ENCODE data around the gene MPHOSPH9.

Gene MPHOSPH9

DNA sequence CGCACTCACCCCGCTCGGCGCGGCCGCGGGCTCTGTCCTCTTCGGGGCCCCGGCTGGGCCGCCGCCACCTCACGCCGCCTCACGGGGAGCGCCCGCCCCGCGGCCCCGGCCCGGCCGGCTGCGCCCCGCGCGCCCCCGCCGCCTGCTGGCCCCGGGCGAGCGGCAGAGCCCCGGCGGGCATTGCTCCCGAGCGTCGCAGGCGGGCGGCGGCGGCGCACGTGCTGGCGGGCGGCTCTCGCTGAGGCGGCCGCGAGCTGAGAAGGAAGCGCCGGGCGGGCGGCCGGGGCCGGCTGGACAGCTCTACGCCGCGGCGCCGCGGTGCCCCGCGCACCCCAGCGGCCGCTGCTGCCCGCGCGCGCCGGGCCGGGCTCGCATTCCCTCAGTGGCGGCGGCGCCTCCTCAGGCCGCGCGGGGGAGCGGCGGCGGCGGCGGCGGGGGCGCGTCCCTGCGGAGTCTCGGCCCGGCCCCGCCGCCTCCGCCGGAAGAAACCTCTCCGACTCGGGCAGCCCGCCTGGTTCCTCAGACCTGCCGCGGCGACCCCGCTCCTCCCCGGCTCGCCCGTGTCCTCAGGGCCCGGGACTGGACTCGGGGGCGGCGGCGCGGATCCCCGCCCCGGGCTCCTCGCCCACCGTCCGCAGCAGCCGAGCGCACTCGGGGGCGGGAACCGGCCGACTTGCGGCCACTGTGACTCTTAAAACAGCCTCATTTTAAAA, 82.0 kb downstream of the MPHOSPH9 start, which contains the start of gene PITPNM2:
Gene PITPNM2, minus strand, starts transcription at position 347 of the 713 bp plus-strand sequence. CDS start 116,500 bp downstream, outside the sequence.
- Histone ChIP-seq H3K27me3 (ENCODE audit: insufficient read depth, insufficient read length) (peaks cover 26% of the 10 kb centered on the region), H3K9ac (ENCODE audit: insufficient read length, low read depth) (peak within 1 kb of the TSS; percentile 88), H3K36me3 (ENCODE audit: insufficient read depth, insufficient read length, low read length) (peaks cover 20% of the 10 kb centered on the region), H3K9me3 (ENCODE audit: insufficient read depth, low read length) (no peaks in the 10 kb centered on the region), H3K4me1 (ENCODE audit: insufficient read depth, insufficient read length) (peaks cover 18% of the 10 kb centered on the region), H3K4me3 (ENCODE audit: insufficient read length, low read depth) (peak within 1 kb of the TSS; percentile 55)
- TF ChIP-seq ZNF274 (IDR thresholded peaks at IDR 0.05; ENCODE audit: low read depth, low read length): no peak
- no peak for TF ChIP-seq SUZ12 (IDR thresholded peaks at IDR 0.05; ENCODE audit: extremely low read depth, insufficient read depth, insufficient read length)
- TF ChIP-seq YY1 (IDR thresholded peaks at IDR 0.05; ENCODE audit: insufficient read depth, insufficient read length): no peak
- DNase-seq (ENCODE audit: low read depth, low spot score): no peak

DNA sequence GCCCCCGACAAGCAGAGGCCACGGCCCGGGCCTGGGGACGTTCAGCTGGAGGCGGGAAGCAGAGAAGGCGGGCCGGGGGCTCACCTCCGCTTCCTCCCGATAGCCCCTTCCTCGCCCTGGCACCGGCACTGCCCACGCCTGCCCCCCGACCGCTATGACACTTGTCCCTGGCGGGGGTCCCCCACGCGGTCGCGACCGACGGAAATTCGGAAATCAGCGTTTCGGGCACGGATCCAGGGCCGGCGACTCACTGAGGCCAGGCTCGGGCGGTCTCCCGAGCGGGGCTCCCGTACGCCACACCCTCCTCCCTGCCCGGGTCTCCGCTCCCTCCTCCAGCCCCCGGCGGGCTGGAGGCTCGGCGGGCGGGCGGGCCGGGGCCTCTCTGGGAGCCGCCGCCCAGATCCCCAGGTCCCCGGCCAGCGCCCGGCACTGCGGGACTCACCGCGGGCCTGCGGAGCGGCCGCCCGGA, 82.6 kb downstream of the MPHOSPH9 start:
- H3K27me3 ChIP-seq (ENCODE audit: insufficient read depth, insufficient read length): peaks cover 26% of the 10 kb centered on the region
- TF ChIP-seq SUZ12 (IDR thresholded peaks at IDR 0.05; ENCODE audit: extremely low read depth, insufficient read depth, insufficient read length) (no peak), YY1 (IDR thresholded peaks at IDR 0.05; ENCODE audit: insufficient read depth, insufficient read length) (no peak), ZNF274 (IDR thresholded peaks at IDR 0.05; ENCODE audit: low read depth, low read length) (no peak)
- DNase-seq (ENCODE audit: low read depth, low spot score): no peak
- H3K4me3 ChIP-seq (ENCODE audit: insufficient read length, low read depth): peak overlapping the region; percentile 55
- peaks cover 15% of the 10 kb centered on the region for H3K36me3 ChIP-seq (ENCODE audit: insufficient read depth, insufficient read length, low read length)
- H3K4me1 ChIP-seq (ENCODE audit: insufficient read depth, insufficient read length): peaks cover 18% of the 10 kb centered on the region
- H3K9me3 ChIP-seq (ENCODE audit: insufficient read depth, low read length): no peaks in the 10 kb centered on the region
- peak overlapping the region; percentile 88 for H3K9ac ChIP-seq (ENCODE audit: insufficient read length, low read depth)

GRCh38 chr12:123149501-123150274, 83.3 kb downstream of the MPHOSPH9 start:
- H3K9ac ChIP-seq (ENCODE audit: insufficient read length, low read depth): peak overlapping the region; percentile 88
- no peaks in the 10 kb centered on the region for H3K9me3 ChIP-seq (ENCODE audit: insufficient read depth, low read length)
- DNase-seq (ENCODE audit: low read depth, low spot score): no peak

DNA sequence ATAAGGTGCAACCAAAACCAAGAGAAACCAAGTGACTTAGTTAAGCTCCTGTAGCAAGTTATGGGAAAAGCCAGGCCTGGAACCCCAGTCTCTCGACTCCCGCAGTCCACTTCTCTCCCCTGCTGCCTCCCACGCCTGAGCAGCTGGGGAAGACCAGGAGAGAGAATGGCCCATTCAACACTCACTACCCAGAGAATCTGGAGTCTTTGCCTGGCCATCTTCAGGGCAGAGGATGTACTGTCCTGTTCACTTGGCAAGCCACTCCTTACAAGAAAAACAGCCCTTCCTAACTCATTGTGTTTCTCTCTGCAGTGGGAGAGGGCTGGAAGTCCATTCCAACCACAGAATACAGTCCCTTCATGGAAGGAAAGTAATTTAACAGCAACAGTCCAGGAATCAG, 83.9 kb downstream of the MPHOSPH9 start:
- peaks cover 18% of the 10 kb centered on the region for H3K4me1 ChIP-seq (ENCODE audit: insufficient read depth, insufficient read length)
- H3K9me3 ChIP-seq (ENCODE audit: insufficient read depth, low read length): no peaks in the 10 kb centered on the region
- peaks cover 26% of the 10 kb centered on the region for H3K27me3 ChIP-seq (ENCODE audit: insufficient read depth, insufficient read length)
- TF ChIP-seq YY1 (IDR thresholded peaks at IDR 0.05; ENCODE audit: insufficient read depth, insufficient read length): no peak
- TF ChIP-seq ZNF274 (IDR thresholded peaks at IDR 0.05; ENCODE audit: low read depth, low read length): no peak
- no peak for TF ChIP-seq SUZ12 (IDR thresholded peaks at IDR 0.05; ENCODE audit: extremely low read depth, insufficient read depth, insufficient read length)
- H3K36me3 ChIP-seq (ENCODE audit: insufficient read depth, insufficient read length, low read length): peaks cover 8% of the 10 kb centered on the region
- H3K9ac ChIP-seq (ENCODE audit: insufficient read length, low read depth): no peak overlapping the region
- no peak overlapping the region for H3K4me3 ChIP-seq (ENCODE audit: insufficient read length, low read depth)
- DNase-seq (ENCODE audit: low read depth, low spot score): no peak

More at GRCh38 chr12:123149501-123150274, 83.3 kb downstream of the MPHOSPH9 start:
- H3K4me1 ChIP-seq (ENCODE audit: insufficient read depth, insufficient read length): peaks cover 18% of the 10 kb centered on the region
- peaks cover 26% of the 10 kb centered on the region for H3K27me3 ChIP-seq (ENCODE audit: insufficient read depth, insufficient read length)
- peak overlapping the region; percentile 55 for H3K4me3 ChIP-seq (ENCODE audit: insufficient read length, low read depth)
- no peak for TF ChIP-seq ZNF274 (IDR thresholded peaks at IDR 0.05; ENCODE audit: low read depth, low read length)
- no peak for TF ChIP-seq SUZ12 (IDR thresholded peaks at IDR 0.05; ENCODE audit: extremely low read depth, insufficient read depth, insufficient read length)
- TF ChIP-seq YY1 (IDR thresholded peaks at IDR 0.05; ENCODE audit: insufficient read depth, insufficient read length): no peak
- peaks cover 10% of the 10 kb centered on the region for H3K36me3 ChIP-seq (ENCODE audit: insufficient read depth, insufficient read length, low read length)

GRCh38 chr12:123148655-123149054, 84.3 kb downstream of the MPHOSPH9 start:
- TF ChIP-seq SUZ12 (IDR thresholded peaks at IDR 0.05; ENCODE audit: extremely low read depth, insufficient read depth, insufficient read length): no peak
- TF ChIP-seq YY1 (IDR thresholded peaks at IDR 0.05; ENCODE audit: insufficient read depth, insufficient read length): no peak
- TF ChIP-seq ZNF274 (IDR thresholded peaks at IDR 0.05; ENCODE audit: low read depth, low read length): no peak
- H3K4me1 ChIP-seq (ENCODE audit: insufficient read depth, insufficient read length): peaks cover 18% of the 10 kb centered on the region
- no peaks in the 10 kb centered on the region for H3K9me3 ChIP-seq (ENCODE audit: insufficient read depth, low read length)
- peaks cover 8% of the 10 kb centered on the region for H3K36me3 ChIP-seq (ENCODE audit: insufficient read depth, insufficient read length, low read length)
- H3K9ac ChIP-seq (ENCODE audit: insufficient read length, low read depth): no peak overlapping the region
- DNase-seq (ENCODE audit: low read depth, low spot score): no peak
- peaks cover 26% of the 10 kb centered on the region for H3K27me3 ChIP-seq (ENCODE audit: insufficient read depth, insufficient read length)
- H3K4me3 ChIP-seq (ENCODE audit: insufficient read length, low read depth): no peak overlapping the region

- Histone ChIP-seq H3K9me3 (ENCODE audit: insufficient read depth, low read length) (no peaks in the 10 kb centered on the region), H3K9ac (ENCODE audit: insufficient read length, low read depth) (no peak overlapping the region), H3K36me3 (ENCODE audit: insufficient read depth, insufficient read length, low read length) (peaks cover 8% of the 10 kb centered on the region), H3K4me1 (ENCODE audit: insufficient read depth, insufficient read length) (peaks cover 15% of the 10 kb centered on the region), H3K4me3 (ENCODE audit: insufficient read length, low read depth) (no peak overlapping the region), H3K27me3 (ENCODE audit: insufficient read depth, insufficient read length) (peaks cover 26% of the 10 kb centered on the region)
- TF ChIP-seq ZNF274 (IDR thresholded peaks at IDR 0.05; ENCODE audit: low read depth, low read length) (no peak), SUZ12 (IDR thresholded peaks at IDR 0.05; ENCODE audit: extremely low read depth, insufficient read depth, insufficient read length) (no peak), YY1 (IDR thresholded peaks at IDR 0.05; ENCODE audit: insufficient read depth, insufficient read length) (no peak)
- DNase-seq (ENCODE audit: low read depth, low spot score): no peak
These were observed 84.7 kb downstream of the MPHOSPH9 start for GRCh38 chr12:123148223-123148622.

GRCh38 chr12:123145211-123145610, 87.7 kb downstream of the MPHOSPH9 start:
- Histone ChIP-seq H3K4me1 (ENCODE audit: insufficient read depth, insufficient read length) (peaks cover 21% of the 10 kb centered on the region), H3K9ac (ENCODE audit: insufficient read length, low read depth) (no peak overlapping the region)
- DNase-seq (ENCODE audit: low read depth, low spot score): no peak

More at GRCh38 chr12:123145211-123145610, 87.7 kb downstream of the MPHOSPH9 start:
- H3K36me3 ChIP-seq (ENCODE audit: insufficient read depth, insufficient read length, low read length): peaks cover 8% of the 10 kb centered on the region
- H3K9me3 ChIP-seq (ENCODE audit: insufficient read depth, low read length): no peaks in the 10 kb centered on the region
- peaks cover 16% of the 10 kb centered on the region for H3K27me3 ChIP-seq (ENCODE audit: insufficient read depth, insufficient read length)
- TF ChIP-seq SUZ12 (IDR thresholded peaks at IDR 0.05; ENCODE audit: extremely low read depth, insufficient read depth, insufficient read length) (no peak), ZNF274 (IDR thresholded peaks at IDR 0.05; ENCODE audit: low read depth, low read length) (no peak)
- H3K4me3 ChIP-seq (ENCODE audit: insufficient read length, low read depth): no peak overlapping the region
